GM18858 (cell line): ENCODE data around the gene CHN1.

ENCODE experiments used
- ATAC-seq: cut with Tn5 transposase; IDR thresholded peaks from one replicate; pipeline ENCODE4 v1.9.1; 2021; ENCODE audit not compliant: unreplicated experiment

Gene CHN1

GRCh38 chr2:175011505-175011904 lies 6.3 kb upstream of the CHN1 start:
- ATAC-seq: no peak

- ATAC-seq: no peak
Observed at GRCh38 chr2:175010848-175011254, 5.7 kb upstream of the CHN1 start.

- ATAC-seq: no peak
Observed at GRCh38 chr2:175009917-175010621, 4.9 kb upstream of the CHN1 start.

GRCh38 chr2:175008801-175009495 lies 3.8 kb upstream of the CHN1 start:
- no peak for ATAC-seq

GRCh38 chr2:175008009-175008408 lies 2.8 kb upstream of the CHN1 start:
- ATAC-seq: no peak

- ATAC-seq: no peak
Observed at GRCh38 chr2:175007510-175007909, 2.3 kb upstream of the CHN1 start.

GRCh38 chr2:175006281-175006680 lies 1.1 kb upstream of the CHN1 start:
- no peak for ATAC-seq

GRCh38 chr2:175005733-175006264 lies 618 bp upstream of the CHN1 start:
- no peak for ATAC-seq

GRCh38 chr2:175004730-175004979 lies 526 bp downstream of the CHN1 start:
- no peak for ATAC-seq

GRCh38 chr2:175003875-175004729 lies 1.1 kb downstream of the CHN1 start:
- no peak for ATAC-seq

- ATAC-seq: no peak
Observed at GRCh38 chr2:175002547-175003274, 2.5 kb downstream of the CHN1 start.

- ATAC-seq: no peak
Observed at GRCh38 chr2:175001566-175001965, 3.6 kb downstream of the CHN1 start.

GRCh38 chr2:174997110-174997509 lies 8.1 kb downstream of the CHN1 start:
- ATAC-seq: no peak

- ATAC-seq: no peak
Observed at GRCh38 chr2:174996622-174997021, 8.6 kb downstream of the CHN1 start.

GRCh38 chr2:174994381-174994780 lies 10.8 kb downstream of the CHN1 start:
- ATAC-seq: no peak

- ATAC-seq: no peak
Observed at GRCh38 chr2:174992886-174993285, 12.3 kb downstream of the CHN1 start.

GRCh38 chr2:174985614-174986013 lies 19.6 kb downstream of the CHN1 start:
- ATAC-seq: no peak

GRCh38 chr2:174984561-174984960 lies 20.6 kb downstream of the CHN1 start:
- no peak for ATAC-seq

- no peak for ATAC-seq
Observed at GRCh38 chr2:174981331-174981730, 23.9 kb downstream of the CHN1 start.

GRCh38 chr2:174979996-174980395 lies 25.2 kb downstream of the CHN1 start:
- ATAC-seq: no peak

- ATAC-seq: no peak
Observed at GRCh38 chr2:174977364-174977763, 27.8 kb downstream of the CHN1 start.
